Limb (tissue), 2 donors: ENCODE measurements around the gene RDX.
A peak's percentile ranks its signal among the peaks of the same experiment; 100 is the strongest.
"Not testable (repeated sequence)": the region's sequence is repeated elsewhere in the genome, so short reads cannot be mapped to it uniquely, and the experiment has no call there.

Experiments used
- DNase-seq, 2 donors: peaks; one replicate each; pipeline ENCODE4 v3.0.0-alpha.2; 2016; ENCODE audit errors: extremely low spot score in 2 of 2

The RDX gene

GRCh38 chr11:110305169-110306018, 9.0 kb upstream of the RDX start:
- no peak for DNase-seq

GRCh38 chr11:110303414-110303826, 7.0 kb upstream of the RDX start:
- no peak for DNase-seq

GRCh38 chr11:110301577-110301976, 5.2 kb upstream of the RDX start:
- DNase-seq = no peak

DNA sequence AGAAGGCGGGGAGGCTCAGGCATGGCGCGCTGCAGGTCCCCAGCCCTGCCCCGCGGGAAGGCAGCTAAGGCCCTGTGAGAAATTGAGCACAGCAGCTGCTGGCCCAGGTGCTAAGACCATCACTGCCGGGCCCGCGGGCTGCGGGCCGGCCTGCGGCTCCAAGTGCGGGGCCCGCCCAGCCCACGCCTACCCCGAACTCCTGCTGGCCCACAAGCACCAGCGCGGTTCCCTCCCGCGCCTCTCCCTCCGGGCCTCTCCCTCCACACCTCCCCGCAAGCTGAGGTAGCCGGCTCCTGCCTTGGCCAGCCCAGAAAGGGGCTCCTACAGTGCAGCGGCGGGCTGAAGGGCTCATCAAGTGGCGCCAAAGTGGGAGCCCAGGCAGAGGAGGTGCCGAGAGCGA, 4.6 kb upstream of the RDX start:
- DNase-seq = no peak

- no peak for DNase-seq
Measured at GRCh38 chr11:110299006-110299785, 2.8 kb upstream of the RDX start.

- DNase-seq = no peak
Measured at GRCh38 chr11:110298301-110298765, 1.9 kb upstream of the RDX start.

DNA sequence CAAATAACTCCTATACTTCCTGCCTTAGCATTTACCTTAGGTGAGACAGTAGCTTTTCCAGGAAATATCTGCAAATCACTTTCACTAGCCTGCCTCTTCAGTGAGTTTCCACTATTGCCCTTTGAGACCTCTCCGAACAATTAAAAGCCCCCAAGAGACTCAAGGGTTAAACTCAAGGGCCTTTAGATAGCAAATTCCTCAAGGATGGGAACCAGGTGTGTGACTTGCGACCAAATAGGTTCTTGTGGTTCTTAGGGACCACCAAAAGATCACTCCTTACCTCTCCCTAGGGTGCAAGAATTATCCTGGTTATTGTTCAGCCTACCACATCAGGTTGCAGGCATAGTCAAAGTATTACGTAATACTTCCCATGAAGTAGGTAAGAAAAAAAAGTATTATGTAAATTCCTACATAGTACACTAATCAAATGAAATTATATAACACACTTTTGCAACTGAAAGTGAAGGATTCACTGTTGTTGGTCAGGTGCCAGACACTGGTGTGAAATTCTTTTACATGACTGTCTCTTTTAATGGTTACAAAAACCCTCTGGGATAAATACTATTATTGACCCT, 1.4 kb upstream of the RDX start:
- DNase-seq = no peak

DNA sequence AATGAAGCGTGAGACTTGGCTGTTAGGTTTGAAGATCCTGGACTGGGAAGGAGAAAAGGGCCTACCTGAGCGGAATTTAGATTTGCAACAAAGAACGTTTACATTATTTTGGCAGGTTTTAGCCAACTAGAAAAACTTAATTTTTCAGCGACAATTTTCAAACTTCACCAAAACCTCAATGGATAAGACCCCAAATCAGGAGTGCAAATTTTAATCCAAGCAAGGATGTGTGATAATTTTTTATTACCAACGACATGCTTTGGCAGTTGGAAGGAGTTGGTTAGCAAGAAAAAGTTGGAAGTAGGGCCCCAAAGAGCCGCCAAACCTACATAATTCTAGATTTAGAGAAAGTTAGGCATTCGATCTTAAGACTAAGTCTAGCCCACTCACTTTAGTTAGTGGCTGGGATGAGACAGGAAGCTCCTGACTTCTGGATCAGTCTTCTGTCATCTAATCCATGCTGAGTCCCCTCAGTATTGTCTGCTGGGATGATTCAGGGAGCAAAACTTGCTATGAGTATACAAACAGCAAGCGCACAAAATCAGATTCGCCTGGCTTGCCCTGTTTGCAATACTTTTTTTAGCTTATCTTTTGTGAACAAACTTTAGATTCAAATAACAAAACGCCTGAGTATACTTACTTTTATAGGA, 787 bp upstream of the RDX start:
- DNase-seq = peak in 1 of 2 donors; percentile 23

DNA sequence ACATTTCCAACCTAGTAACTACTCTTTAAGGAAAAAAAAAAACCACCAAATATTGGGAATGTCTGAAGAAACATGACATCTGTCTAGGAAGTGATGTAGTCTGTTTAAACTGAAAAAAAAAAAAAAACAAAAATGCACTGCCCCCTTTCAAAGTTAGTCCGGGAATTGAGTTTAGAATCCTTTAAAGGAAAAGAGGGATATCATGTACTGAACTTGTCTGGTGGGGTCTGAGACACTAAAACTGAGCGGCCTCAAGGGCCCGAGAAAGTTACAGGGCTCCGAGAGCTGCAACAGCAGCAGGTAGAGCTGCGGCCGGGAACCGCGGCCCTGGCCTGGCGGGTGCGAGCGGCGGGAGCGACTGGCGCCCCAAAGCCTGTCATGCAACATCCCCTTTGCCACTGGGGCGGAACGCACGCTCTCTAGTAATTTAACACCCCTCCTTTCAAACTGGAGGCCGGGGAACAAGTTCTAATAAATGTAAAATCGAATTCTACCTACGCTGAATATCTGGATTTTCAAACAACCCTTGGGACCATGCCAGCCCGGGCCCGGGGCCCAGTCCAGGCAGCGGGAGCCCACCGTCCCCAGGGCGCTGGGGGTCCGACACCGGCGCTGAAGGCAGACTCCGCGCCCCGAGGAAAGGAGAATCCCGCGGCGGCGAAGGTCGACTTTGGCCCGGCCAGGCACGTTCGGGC, 736 bp downstream of the RDX start:
- DNase-seq = peak; percentile 43 to 80

DNA sequence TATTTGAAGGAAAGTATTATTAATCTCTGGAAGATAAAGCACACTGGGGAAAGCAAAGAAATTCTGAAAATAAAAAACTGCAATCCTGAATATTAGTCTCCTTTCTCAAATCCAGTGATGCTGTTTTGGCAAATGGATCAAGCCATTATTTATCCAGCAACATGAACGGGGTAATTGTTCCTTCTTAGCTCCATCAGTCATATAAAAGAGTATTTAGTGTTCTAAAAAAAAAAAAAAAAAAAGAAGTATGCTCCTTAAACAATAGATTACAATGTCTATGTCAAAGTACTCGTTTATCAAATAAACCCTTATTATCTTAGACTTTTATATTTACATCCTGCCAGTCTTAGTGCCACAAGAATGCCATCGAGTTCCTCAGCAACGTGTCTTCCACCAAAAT, 1.3 kb downstream of the RDX start:
- DNase-seq = no peak

- no peak for DNase-seq
Measured at GRCh38 chr11:110294509-110294908, 1.9 kb downstream of the RDX start.

DNA sequence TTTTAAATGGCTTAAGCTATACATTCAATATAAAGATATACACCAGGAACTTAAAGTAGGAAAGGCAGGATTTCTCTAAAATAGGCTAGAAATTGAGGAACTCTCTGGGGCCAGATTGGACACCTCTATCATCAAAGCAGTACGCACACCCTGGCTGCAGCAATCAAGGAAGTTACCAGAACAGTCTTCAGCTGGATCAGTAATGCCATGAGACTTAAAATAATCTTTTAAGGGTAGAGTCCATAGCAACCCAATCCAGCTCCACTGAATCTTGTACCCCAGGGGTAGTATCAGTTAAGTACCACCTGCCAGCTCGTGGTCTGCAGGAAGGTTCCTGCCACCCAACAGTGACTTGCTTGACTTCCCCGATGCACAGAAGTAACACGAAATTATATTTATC, 3.0 kb downstream of the RDX start:
- DNase-seq = no peak

DNA sequence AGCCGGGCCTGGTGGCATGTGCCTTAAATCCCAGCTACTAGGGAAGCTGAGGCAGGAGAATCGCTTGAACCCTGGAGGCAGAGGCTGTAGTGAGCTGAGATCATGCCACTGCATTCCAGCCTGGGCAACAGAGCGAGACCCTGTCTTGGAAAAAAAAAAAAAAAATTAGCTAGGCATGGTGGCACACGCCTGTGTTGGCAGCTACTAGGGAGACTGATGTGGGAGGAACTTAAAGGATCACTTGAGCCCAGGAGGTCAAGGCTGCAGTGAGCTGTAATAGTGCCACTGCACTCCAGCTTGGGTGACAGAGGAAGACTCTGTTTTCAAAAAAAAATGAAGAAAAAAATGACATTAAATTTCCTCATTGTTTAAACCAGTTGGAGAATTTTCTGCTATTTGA, 4.3 kb downstream of the RDX start:
- not testable (repeated sequence) for DNase-seq

DNA sequence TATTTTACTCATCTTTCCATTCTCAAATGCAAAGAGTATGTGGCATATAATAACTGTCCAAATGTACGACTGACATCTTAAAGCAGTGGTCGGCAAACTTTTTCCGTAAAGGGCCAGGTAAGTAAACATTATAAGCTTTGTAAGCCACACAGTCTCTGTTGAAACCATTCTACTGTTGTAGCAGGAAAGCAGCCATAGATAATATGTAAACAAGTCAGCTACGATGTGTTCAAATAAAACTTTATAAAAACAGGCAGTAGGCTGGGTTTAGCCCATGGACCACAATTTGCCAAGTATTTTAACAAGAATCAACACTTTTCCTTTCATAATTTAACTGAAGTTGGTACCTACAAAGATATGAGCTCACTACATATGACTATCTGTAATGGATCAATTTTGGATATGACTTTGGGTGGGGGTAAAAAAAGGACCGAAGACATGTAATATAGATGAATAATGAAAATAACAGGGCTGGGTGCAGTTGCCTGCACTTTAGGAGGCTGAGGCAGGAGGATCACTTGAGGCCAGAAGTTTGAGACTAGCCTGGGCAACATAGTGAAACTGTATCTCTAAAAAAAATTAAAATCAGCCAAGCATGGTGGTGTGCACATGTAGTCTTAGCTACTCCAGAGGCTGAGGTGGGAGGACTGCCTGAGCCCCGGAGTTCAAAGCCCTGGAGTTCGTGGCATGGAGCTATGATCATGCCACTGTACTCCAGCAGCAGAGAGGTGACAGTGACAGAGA, 5.7 kb downstream of the RDX start:
- no peak for DNase-seq

- no peak for DNase-seq
Measured at GRCh38 chr11:110289472-110289871, 6.9 kb downstream of the RDX start.

- no peak for DNase-seq
Measured at GRCh38 chr11:110287537-110287936, 8.9 kb downstream of the RDX start.

- DNase-seq = no peak
Measured at GRCh38 chr11:110286298-110287040, 9.9 kb downstream of the RDX start.

DNA sequence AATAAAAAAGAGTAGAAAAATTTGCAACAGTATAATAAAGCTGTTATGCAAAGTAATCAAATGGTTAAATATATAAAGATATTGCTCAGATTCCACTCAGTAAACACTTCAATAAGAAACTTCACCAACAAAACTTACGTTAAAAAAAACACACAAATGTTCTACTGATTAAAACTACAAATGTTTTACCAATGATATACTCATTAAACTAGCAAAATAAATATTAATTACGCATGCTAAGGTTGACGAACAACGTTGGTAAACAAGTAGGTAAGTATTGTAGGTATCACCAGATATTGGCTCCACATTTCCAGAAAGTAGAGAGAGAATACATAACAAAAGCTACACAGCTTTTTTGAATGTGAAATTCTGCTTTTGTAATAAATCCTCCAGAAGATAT, 12.6 kb downstream of the RDX start:
- no peak for DNase-seq

GRCh38 chr11:110280595-110280994, 15.8 kb downstream of the RDX start:
- not testable (repeated sequence) for DNase-seq

DNA sequence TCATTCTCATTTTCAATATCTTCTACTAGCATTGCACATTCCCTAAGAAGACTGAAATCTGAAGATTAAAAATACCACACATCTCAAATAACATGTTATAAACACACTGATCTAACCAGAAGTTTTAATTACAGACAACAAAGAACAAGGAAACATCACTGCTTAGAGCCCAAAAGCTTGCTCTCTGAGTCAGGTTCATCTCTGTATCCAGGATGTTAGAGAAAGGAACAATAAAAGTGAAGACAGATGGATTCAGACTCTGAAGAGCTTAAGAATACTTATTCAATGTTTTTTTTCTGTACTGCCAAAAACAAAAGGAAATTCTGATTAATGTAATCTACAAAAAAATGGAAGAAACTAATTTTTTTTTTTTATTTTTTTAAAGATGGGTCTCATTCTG, 16.5 kb downstream of the RDX start:
- no peak for DNase-seq
